Measurements from ENCODE around the gene SLC7A14.

SLC7A14 gene

DNA sequence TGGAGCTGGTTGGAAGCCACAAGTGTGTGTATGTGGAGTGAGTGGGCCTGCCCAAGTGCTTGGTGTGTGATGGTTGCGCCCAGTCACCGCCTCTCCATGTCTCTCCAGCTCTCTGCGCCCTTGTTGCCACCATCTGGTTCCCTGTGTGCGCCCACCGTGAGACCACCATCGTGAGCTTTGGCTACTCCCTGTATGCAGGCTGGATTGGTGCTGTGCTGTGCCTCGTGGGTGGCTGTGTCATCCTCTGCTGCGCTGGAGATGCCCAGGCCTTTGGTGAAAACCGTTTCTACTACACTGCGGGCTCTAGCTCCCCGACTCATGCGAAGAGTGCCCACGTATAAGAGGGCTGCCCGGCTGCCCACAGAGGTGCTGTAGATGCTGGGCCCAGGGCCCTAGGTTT, 153.5 kb downstream of the SLC7A14 start:
- DNase-seq (ENCODE audit: low read depth) = no peak
- TF ChIP-seq, protein P1, sequence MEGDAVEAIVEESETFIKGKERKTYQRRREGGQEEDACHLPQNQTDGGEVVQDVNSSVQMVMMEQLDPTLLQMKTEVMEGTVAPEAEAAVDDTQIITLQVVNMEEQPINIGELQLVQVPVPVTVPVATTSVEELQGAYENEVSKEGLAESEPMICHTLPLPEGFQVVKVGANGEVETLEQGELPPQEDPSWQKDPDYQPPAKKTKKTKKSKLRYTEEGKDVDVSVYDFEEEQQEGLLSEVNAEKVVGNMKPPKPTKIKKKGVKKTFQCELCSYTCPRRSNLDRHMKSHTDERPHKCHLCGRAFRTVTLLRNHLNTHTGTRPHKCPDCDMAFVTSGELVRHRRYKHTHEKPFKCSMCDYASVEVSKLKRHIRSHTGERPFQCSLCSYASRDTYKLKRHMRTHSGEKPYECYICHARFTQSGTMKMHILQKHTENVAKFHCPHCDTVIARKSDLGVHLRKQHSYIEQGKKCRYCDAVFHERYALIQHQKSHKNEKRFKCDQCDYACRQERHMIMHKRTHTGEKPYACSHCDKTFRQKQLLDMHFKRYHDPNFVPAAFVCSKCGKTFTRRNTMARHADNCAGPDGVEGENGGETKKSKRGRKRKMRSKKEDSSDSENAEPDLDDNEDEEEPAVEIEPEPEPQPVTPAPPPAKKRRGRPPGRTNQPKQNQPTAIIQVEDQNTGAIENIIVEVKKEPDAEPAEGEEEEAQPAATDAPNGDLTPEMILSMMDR (IDR thresholded peaks at IDR 0.05; ENCODE audit: low read depth, low read length) = no peak
- TF ChIP-seq, protein P2, sequence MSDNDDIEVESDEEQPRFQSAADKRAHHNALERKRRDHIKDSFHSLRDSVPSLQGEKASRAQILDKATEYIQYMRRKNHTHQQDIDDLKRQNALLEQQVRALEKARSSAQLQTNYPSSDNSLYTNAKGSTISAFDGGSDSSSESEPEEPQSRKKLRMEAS (IDR thresholded peaks at IDR 0.05; ENCODE audit: low read depth, low read length) = no peak
- TF ChIP-seq MYC (IDR thresholded peaks at IDR 0.05; ENCODE audit: low read depth, low read length) (no peak), POLR2A (IDR thresholded peaks at IDR 0.05; ENCODE audit: extremely low read depth, insufficient read length) (no peak)
- H3K4me3 ChIP-seq (ENCODE audit: low read depth, low read length) = no peak overlapping the region

DNA sequence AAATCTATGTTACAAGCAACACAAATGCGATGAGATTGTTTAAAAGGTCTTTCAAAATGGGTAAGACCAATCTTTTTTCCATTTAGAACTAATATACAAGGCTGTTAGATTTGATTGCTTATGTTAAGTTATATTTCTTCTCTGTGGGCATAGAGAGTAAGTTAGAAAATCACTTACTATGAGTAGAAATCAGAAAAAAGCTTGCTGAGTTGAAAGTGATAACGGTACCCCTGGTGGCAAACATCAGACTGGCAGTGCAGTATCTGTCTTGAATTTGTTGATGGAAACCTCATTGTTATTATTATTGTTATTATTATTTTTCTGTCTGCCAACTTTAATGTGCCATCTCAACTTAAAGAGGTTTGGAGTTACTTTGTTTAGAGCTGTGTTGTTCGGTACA, 154.8 kb downstream of the SLC7A14 start:
- TF ChIP-seq, protein P2 (IDR thresholded peaks at IDR 0.05; ENCODE audit: low read depth, low read length) = no peak
- no peak for TF ChIP-seq MYC (IDR thresholded peaks at IDR 0.05; ENCODE audit: low read depth, low read length)
- TF ChIP-seq POLR2A (IDR thresholded peaks at IDR 0.05; ENCODE audit: extremely low read depth, insufficient read length) = no peak
- TF ChIP-seq, protein P1 (IDR thresholded peaks at IDR 0.05; ENCODE audit: low read depth, low read length) = no peak
- no peak for DNase-seq (ENCODE audit: low read depth)
- H3K4me3 ChIP-seq (ENCODE audit: low read depth, low read length) = no peak overlapping the region

DNA sequence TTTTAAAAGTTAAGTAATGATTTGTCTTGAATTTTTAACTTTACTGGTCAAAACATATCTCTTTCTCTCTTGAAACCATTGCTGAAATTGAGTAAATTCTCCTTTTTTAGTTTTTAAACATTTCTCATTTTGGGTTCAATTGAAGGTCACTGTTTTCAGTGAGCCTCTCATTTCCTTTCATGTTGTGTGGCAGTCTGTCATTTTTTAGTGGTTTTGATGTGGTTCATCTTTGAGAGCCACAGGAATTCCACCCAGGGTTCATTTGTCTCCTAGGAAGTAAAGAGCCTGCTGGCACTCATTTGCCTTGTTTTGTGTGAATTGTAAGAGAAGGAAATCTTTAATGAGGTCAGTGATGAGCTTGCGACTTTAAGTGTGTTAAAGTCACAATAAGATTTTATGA, 156.8 kb downstream of the SLC7A14 start:
- TF ChIP-seq MYC (IDR thresholded peaks at IDR 0.05; ENCODE audit: low read depth, low read length) (no peak), POLR2A (IDR thresholded peaks at IDR 0.05; ENCODE audit: extremely low read depth, insufficient read length) (no peak)
- TF ChIP-seq, protein P1 (IDR thresholded peaks at IDR 0.05; ENCODE audit: low read depth, low read length) = no peak
- H3K4me3 ChIP-seq (ENCODE audit: low read depth, low read length) = no peak overlapping the region
- no peak for DNase-seq (ENCODE audit: low read depth)

DNA sequence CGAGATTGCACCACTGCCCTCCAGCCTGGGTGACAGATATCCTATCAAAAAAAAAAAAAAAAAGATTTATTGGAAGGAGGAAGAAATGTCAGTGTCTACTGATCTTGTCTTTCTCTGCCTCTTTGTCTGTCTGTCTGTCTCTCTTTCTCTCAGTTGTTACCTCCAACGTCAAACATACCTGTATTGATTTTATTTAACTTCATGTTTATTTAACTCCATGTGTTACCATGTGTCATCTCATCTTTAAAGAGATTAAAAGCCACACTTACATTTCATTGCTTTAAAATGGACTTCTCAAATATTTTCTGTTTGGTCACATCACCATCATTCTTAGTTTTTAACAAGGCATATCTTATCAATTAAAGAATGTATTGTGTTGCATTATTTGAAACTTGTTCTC, 157.8 kb downstream of the SLC7A14 start:
- no peak for DNase-seq (ENCODE audit: low read depth)
- TF ChIP-seq POLR2A (IDR thresholded peaks at IDR 0.05; ENCODE audit: extremely low read depth, insufficient read length) (no peak), MYC (IDR thresholded peaks at IDR 0.05; ENCODE audit: low read depth, low read length) (no peak)
- TF ChIP-seq, protein P1 (IDR thresholded peaks at IDR 0.05; ENCODE audit: low read depth, low read length) = no peak
- TF ChIP-seq, protein P2 (IDR thresholded peaks at IDR 0.05; ENCODE audit: low read depth, low read length) = no peak
- H3K4me3 ChIP-seq (ENCODE audit: low read depth, low read length) = no peak overlapping the region

DNA sequence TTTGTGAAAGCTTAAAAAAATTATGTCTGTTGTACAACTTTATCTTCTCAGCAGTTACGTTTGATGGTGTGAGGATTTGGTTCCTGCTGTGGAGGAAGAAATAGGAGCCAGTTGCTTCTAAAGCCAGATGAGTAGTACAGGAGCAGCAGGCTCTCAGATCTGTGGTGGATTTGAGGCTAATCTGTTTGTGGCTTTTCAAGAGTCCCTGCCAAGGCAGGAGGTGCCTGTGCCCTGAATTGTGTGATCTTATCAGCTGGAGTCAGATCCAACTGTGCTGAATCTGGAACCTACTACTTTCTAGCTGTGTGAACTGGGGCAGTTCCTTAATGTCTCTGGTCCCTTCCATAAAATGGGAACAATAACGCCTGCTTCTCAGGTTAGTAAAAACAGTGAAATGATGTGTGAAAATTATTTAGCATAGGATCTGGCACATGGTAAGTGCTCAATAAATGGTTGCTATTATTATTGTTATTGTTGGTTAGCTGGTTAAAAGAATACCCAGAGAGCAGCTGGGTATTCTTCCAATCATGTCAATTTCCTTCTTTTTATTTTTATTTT, 159.6 kb downstream of the SLC7A14 start:
- TF ChIP-seq, protein P2 (IDR thresholded peaks at IDR 0.05; ENCODE audit: low read depth, low read length) = no peak
- TF ChIP-seq, protein P1 (IDR thresholded peaks at IDR 0.05; ENCODE audit: low read depth, low read length) = no peak
- TF ChIP-seq MYC (IDR thresholded peaks at IDR 0.05; ENCODE audit: low read depth, low read length) = no peak
- TF ChIP-seq POLR2A (IDR thresholded peaks at IDR 0.05; ENCODE audit: extremely low read depth, insufficient read length) = no peak
- no peak for DNase-seq (ENCODE audit: low read depth)

More for the DNA sequence above, 159.6 kb downstream of the SLC7A14 start:
- H3K4me3 ChIP-seq (ENCODE audit: low read depth, low read length) = no peak overlapping the region

Measured in NB4 (cell line).